GM12892 (cell line): ENCODE measurements around the gene CTAG1A.

Experiments used
- POLR2A ChIP-seq: IDR thresholded peaks from 2 replicates; pipeline ENCODE4 v1.6.1; 2011; ENCODE audit warnings: low read depth, low read length, control low read depth
- POLR2AphosphoS5 ChIP-seq: IDR thresholded peaks from 2 replicates; pipeline ENCODE4 v1.6.1; 2011; ENCODE audit warnings: low read depth, low read length, control low read depth
- TAF1 ChIP-seq: IDR thresholded peaks from 2 replicates; pipeline ENCODE4 v1.6.1; 2011; ENCODE audit warnings: low read depth, mild to moderate bottlenecking, control low read depth, low read length, borderline replicate concordance

DNA sequence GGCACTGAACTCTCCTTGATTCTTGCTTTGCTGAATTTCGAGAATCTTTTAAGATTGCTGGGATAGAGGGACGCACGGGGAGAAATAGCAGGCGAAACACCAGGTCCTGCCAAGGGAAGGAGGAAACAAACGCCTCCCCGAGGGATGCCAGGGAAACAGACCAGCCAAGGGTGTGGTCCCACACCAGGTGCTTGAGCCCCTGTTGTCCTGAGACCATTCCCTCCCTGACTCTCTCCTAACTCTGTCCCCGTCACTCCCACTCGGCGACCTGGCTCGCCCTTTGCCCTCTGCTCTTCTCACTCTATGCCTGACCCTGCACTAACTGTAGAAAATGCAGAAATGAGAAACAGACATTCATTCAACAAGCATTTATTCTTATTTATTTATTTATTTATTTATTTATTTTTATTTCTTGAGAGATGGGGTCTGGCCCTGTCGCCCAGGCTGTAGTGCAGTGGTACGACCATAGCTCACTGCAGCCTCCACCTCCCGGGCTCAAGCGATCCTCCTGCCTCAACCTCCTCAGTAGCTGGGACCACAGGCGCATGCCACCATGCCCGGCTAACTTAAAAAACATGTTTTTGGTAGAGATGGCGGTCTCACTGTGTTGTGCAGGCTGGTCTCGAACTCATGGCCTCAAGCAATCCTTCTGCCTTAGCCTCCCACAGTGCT, 18.0 kb downstream of the CTAG1A start:
- TF ChIP-seq TAF1 (no peak), POLR2A (no peak), POLR2AphosphoS5 (no peak)
